H1 (cell line): ENCODE data around the gene SLC24A3. TPM values are rescaled to one million over a fixed set of nuclear protein-coding genes. Genes with fewer than 3 reads are reported as not detected.

Experiments used
- CHD7 ChIP-seq: fragments of 300-600 bp; sonication (generic); IDR thresholded peaks from 2 replicates; pipeline ENCODE4 v1.7.1; 2012; ENCODE audit warnings: low read length, moderate library complexity, mild to moderate bottlenecking, inconsistent platforms; ENCODE audit not compliant: insufficient replicate concordance
- CTCF ChIP-seq, 3 experiments: IDR thresholded peaks; 1 replicate in 2 of 3; 2 replicates in 1 of 3; pipeline versions ENCODE4 v1.5.1 to v1.6.1; 2011; ENCODE audit warnings: low read length in 3 of 3, mild to moderate bottlenecking in 3 of 3, inconsistent platforms in 2 of 3, low read depth in 1 of 3, moderate library complexity in 1 of 3; ENCODE audit not compliant: insufficient read depth in 1 of 3; ENCODE audit errors: control extremely low read depth in 1 of 3
- FOSL1 ChIP-seq: IDR thresholded peaks from 2 replicates; pipeline ENCODE4 v1.6.1; 2011; ENCODE audit warnings: mild to moderate bottlenecking, low read depth, low read length, moderate library complexity; ENCODE audit not compliant: insufficient read depth
- HDAC6 ChIP-seq: IDR thresholded peaks from one replicate; pipeline ENCODE4 v1.7.1; 2012; ENCODE audit warnings: low read depth, mild to moderate bottlenecking, inconsistent platforms, low read length, moderate library complexity
- SIN3A ChIP-seq, 2 experiments: IDR thresholded peaks in 1 of 2; conservative IDR thresholded peaks in 1 of 2; 2 replicates each; pipeline ENCODE4 v1.6.1; 2011 to 2012; ENCODE audit warnings: low read length in 2 of 2, improper control_type of control experiment in 1 of 2, low read depth in 1 of 2, mild to moderate bottlenecking in 1 of 2
- TCF12 ChIP-seq: IDR thresholded peaks from 2 replicates; pipeline ENCODE4 v1.6.1; 2011; ENCODE audit warnings: low read depth, mild to moderate bottlenecking, low read length
- YY1 ChIP-seq: IDR thresholded peaks from 2 replicates; pipeline ENCODE4 v1.6.1; 2011; ENCODE audit warnings: low read depth, mild to moderate bottlenecking, low read length
- polyA plus RNA-seq, 7 experiments: library from polyadenylated mRNA; depleted of rRNA in 3 of 7; stranded (reverse) in 5 of 7; unstranded in 2 of 7; fragments of >200 nt in 5 of 7; fragments of 200-250 nt in 2 of 7; gene quantifications; 1 replicate in 5 of 7; 2 replicates in 1 of 7; 4 replicates in 1 of 7; pipeline versions ENCODE4 v1.2.1 to v1.2.3, GENCODE V29; 2011 to 2013; ENCODE audit warnings: missing spikeins in 2 of 7, mixed read lengths in 2 of 7
- total RNA-seq: library from RNA; stranded (reverse); fragmentation: NEBNext Ultra II Directional; extraction: Animal tissue kit (Norgen Biotek cat#: 25700); gene quantifications from 2 replicates; pipeline ENCODE4 v1.2.1, GENCODE V29; 2021

The SLC24A3 gene
- total and polyA plus RNA-seq, 2 of the 8 experiments (the other 6 are each of a cell fraction or from before 2014, with no cell fraction given), result 4.5 to 6.3 TPM

GRCh38 chr20:19598117-19598850 is 385.8 kb downstream of the SLC24A3 start (continued):
- no peak for TF ChIP-seq CHD7
- TF ChIP-seq TCF12, result 0 out of 2 replicates have a peak, but pooled peaks have one; percentile 22
- no peak for TF ChIP-seq YY1
- no peak for TF ChIP-seq HDAC6
- no peak for TF ChIP-seq FOSL1
- TF ChIP-seq SIN3A (conservative IDR thresholded peaks at IDR 0.05 in 1 of 2, IDR thresholded peaks at IDR 0.05 in 1 of 2; ENCODE audit: low read depth in 1 of 2, low read length in 2 of 2), result no peak
- TF ChIP-seq CTCF (IDR thresholded peaks at IDR 0.05; ENCODE audit: control extremely low read depth in 1 of 3, insufficient read depth in 1 of 3, low read depth in 1 of 3, low read length in 3 of 3), result no peak
